Suppressor macrophage treated with lipopolysaccharide for 4 hours (primary cell): ENCODE data around the gene TRAPPC12.

Experiments
- DNase-seq: peaks from one replicate; pipeline ENCODE4 v3.0.0-alpha.2; 2020

TRAPPC12 gene

DNA sequence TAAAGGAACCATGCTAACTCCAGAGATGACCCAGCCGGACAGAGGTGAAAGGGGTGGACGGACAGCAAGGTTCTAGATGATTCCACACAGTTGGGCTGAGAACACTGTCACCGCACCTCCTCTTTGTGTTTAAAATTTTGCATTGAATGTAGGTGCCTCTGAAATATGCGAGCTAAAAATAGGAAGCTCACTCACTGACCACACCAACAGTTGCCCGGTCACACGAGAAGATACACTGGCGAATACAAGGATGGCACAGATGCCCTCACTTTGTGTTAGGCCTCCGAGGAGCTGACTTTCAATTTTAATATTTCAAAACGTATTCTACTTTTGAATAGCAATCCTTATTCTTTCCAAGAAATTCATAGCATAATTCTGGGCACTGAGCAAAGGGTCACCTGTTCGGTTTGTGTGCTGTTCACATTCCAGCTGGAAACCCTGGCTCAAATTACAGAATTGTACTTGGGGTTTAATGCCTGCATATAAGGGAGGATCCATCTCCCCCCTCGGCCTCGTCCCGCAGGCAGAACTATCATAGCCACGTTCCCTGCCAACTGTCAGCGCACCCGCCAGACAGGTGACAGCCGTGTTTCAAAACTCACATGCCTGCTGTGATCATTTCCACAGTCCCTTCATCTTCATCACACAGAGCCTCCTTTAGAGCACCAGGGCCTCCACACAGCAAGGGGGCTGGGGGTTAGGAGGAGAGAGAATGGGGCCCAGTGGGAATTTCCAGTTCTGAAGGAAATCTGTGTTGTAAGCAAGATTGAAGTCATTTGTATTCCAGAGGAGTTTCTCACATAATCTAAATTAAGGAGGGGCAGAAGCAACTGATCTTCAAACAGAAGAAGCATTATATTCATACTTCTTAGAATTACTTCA is 91.6 kb downstream of the TRAPPC12 start:
- no peak for DNase-seq

GRCh38 chr2:3472296-3472695 is 92.8 kb downstream of the TRAPPC12 start:
- no peak for DNase-seq

- DNase-seq, result no peak
These were observed 93.5 kb downstream of the TRAPPC12 start for GRCh38 chr2:3472966-3473365.

DNA sequence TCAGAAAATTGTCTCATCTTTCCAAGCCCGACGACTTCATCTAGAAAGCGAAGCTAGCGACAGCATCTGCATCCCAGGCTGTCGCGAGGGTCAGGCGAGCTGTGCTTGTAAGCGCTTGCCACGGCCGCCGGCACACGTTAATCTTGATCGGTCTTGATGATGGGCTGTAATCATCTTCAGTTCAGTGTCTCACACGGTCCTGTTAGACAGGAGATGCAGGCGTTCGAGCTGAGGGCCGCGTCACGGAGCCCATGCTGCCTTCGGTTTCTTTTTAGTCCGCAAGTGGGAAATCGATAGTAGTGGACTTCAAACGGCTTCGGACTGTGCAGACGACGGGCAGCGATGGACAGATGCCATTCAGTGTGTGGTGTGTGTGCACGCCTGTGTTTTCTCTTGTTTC is 96.3 kb downstream of the TRAPPC12 start:
- no peak for DNase-seq

DNA sequence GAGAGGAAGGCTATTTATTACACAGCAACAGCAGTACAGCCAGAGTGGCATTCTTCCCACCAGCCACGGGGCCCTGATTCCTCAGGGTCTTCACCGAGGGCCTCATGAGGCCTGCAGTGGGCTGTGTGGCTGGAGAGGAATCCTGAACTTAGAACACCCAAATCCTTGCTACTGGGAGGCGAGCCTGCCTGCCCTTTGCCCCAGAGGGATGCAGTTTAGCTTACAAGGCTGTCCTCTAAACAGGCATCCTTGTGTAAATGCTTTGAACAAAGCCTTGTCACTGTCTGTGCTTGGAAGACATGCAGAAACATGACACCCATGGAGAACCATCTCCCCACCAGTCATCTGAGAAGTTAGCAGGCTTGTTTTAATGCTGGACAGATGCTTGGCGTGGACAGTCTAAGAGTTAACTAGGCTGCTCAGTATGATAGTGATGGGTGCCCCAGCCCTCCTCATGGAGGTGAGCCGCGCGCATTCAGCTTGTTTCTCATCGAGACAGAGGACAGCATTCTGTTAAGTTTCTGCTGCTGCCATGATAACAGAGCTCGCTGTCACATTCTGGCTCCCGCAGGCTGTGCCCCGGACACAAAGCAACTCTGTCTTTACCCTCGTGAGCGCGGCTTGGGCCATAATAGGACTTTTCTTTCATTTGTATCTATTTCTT is 97.0 kb downstream of the TRAPPC12 start:
- no peak for DNase-seq

- DNase-seq, result no peak
These were observed 97.5 kb downstream of the TRAPPC12 start for GRCh38 chr2:3476985-3477327.

DNA sequence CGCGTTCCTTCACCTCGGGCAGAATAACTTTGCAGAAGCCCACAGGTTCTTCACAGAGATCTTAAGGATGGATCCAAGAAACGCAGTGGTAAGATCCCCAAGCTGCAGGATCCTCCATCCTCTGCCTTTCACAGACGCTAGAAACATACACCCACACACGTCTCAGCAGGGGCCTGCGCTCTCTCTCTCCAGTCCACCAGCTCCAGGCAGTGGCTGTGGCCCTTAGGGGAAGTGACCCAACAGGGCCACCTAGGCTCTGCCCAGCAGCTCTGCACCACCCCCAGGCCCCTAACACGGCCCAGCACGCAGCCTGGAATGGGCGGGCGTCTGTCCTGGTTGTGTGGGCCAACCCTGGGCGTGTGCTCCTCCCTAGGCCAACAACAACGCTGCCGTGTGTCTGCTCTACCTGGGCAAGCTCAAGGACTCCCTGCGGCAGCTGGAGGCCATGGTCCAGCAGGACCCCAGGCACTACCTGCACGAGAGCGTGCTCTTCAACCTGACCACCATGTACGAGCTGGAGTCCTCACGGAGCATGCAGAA is 99.4 kb downstream of the TRAPPC12 start:
- no peak for DNase-seq

DNA sequence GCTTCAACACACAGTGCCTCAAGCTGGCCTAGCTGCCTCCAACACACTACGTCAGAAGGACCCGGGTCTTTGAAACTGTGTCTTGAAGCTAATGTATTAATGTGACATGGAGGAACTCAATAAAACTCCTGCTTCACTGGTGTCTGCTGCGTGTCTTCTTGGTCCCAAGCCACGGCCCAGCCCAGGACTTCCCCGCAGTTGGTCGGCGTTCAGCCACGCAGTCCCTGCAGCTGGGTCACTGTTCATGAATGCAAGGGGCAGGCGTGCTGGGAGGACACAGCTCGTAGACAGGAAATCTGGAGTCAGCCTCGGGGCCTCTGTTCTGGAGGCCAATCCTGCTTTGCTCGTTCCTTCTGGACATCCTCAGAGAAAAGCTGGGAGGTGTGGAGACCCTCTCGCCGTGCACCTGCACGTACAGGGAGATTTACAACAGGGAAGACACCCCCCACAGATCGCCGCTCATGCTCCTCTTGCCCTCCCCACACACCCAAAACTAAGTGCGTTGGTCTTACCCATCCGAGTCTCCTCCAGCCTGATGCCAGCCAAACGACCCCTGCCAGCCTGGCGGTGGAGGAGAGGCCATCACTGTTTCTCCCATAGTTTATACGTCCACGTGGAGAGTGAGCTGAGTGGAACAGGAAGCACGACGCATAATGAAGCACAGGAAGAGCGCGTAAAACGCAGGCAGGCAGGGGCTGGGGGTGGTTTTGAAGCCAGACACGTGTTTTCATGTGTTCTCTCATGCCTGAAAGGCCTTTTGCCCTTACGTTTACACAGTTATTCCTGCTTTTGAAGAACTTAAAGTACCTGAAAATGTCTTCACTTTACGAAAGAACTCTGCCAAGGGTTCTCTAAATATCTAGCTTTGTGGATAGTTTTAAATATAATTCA is 100.2 kb downstream of the TRAPPC12 start:
- DNase-seq, result no peak

DNA sequence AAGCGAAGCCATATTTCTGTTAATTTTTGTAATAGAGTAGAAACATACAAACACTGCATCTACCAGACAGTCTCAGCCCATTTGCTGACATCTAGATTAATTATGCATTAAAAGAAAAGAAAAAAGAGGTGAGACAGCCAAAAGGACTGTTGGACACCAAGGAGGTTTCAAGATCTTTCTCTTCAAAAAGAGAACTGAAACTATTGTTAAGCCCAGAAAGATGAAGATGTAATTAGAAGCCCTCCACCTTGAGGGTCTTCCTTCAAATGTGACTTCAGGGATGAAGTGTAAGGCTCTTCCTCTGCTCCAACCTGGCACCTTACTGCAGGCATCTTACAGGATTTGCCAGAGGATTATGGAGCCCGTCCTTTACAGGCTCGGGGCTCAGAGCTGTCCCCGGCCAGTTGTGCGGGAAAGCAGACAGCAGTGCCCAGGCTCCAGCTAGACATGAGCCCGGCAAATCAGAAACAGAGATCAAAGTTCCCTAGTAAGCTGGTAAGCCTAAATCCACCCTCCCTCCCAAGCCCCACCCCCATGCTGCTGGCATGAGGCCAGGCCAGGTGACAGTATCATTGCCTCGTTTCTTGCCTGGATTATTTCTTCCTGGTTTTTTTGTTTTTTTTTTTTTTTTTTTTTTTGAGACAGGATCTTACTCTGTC is 101.0 kb downstream of the TRAPPC12 start:
- DNase-seq, result no peak

DNA sequence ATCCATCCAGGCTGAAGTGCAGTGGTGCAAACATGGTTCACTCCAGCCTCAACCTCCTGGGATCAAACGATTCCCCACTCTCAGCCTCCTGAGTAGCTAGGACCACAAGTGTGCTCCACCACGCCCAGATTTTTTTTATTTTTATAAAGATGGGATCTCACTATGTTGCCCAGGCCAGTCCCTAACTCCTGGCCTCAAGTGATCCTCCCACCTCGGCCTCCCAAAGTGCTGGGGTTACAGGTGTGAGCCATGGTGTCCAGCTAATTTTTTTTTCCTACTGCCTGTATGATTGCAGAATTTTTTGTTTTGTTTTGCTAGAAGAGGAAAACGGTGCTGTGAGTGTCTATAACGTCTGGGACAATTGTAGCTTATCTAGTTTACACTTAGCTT is 101.5 kb downstream of the TRAPPC12 start:
- DNase-seq, result no peak

GRCh38 chr2:3481736-3482362 is 102.4 kb downstream of the TRAPPC12 start:
- DNase-seq, result no peak

- DNase-seq, result no peak
These were observed 102.9 kb downstream of the TRAPPC12 start for GRCh38 chr2:3482363-3482821.

DNA sequence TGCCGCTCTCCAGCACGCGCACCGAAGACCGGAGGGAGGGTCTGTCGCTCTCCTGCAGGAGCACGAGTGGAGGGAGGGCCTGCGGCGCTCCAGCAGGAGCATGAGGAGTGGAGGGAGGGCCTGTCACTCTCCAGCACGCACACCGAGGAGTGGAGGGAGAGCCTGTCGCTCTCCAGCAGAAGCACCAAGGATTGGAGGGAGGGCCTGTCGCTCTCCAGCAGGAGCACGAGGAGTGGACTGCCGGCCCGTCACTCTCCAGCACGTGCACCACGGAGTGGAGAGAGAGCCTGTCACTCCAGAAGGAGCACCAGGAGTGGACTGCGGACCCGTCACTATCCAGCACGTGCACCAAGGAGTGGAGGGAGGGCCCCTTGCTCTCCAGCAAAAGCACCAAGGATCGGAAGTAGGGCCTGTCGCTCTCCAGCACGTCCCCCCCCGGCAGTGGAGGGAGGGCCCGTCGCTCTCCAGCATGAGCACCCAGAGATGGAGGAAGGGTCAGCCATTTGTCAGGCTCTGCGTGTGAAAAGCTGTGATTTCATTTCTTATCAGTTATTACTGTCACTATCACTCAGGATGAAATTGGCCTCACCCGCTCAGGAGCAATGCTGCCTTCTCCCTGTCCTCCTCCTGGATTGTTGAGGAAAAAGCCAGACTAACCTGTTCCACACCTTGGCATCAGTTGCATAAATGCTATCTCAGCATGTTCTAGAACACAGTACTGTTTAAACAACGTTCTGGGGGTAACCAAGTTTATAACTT is 103.9 kb downstream of the TRAPPC12 start:
- DNase-seq, result no peak

GRCh38 chr2:3483986-3484960 is 104.8 kb downstream of the TRAPPC12 start:
- no peak for DNase-seq

- no peak for DNase-seq
These were observed 105.7 kb downstream of the TRAPPC12 start for GRCh38 chr2:3485166-3485565.

DNA sequence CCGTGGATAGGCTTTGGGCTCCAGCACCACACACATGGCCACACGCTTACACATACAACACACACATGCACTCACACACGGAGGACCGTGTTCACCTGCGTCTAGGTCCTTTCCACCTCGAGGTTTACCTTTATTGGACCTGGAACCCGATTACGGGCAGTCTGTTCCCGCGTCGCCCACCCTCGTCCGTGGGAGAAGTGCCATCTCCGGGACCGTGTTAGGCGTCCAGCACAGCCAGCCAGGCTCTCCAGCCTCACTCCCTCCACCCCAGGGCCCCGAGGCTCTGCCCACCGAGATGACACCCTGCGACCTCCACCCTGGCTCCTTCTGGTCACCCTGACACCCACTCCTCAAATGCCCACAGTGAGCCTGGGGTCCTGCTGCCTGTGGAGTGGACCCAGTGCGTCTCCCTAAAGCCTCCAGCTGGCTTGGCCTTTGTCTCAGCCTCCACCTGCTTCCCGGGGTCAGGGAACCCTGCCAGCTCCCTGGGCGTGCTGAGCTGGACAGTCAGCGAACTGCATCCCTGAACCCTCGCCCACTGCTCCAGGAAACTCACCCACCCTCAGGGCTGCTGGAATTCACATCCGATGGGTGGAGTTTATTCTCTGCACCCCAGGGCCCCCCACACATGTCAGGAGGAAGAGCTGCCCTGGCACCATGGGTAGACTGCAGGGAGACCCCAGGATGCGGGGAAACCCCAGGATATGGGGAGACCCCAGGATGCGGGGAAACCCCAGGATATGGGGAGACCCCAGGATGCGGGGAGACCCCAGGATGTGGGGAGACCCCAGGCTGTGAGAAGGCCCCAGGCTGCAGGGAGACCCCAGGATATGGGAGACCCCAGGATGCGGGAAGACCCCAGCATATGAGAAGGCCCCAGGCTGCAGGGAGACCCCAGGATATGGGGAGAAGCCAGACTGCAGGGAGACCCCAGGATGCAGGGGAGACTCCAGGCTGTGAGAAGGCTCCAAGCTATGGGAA is 106.8 kb downstream of the TRAPPC12 start:
- DNase-seq, result no peak

DNA sequence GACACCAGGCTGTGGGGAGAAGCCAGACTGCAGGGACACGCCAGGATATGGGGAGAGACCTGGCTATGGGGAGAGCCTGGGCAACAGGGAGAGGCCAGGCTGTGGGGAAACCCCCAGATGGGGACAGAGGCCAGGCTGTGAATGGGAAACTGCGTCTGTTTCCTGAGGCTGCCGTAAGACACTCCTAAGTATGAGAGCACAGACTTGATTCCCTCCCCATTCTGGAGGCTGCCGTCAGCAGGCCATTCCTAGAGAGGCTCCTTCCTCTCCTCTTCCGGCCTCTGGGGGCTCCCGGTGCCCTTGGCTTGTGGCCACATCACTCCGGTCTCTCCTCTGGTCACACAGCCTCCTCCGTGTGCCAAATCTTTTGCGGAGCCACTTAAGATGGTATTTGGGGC is 107.5 kb downstream of the TRAPPC12 start:
- no peak for DNase-seq

DNA sequence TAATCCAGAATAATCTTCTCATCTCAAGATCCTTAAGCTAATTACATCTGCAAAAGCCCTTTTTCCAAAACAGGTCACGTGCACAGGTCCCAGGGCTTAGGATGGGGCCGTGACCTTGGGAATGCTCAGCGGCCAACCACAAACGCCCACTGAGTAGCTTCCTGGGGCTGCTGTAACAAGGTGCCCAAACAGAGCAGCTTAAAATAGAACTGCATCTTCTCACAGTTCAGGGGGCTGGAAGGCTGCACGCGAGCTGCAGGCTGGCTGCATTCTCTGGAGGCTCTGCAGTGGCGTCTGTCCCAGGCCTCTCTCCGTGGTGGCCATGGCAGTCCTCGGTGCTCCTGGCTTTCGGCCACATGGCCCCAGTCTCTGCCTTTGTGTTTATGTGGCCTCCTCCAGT is 107.9 kb downstream of the TRAPPC12 start:
- DNase-seq, result no peak

DNA sequence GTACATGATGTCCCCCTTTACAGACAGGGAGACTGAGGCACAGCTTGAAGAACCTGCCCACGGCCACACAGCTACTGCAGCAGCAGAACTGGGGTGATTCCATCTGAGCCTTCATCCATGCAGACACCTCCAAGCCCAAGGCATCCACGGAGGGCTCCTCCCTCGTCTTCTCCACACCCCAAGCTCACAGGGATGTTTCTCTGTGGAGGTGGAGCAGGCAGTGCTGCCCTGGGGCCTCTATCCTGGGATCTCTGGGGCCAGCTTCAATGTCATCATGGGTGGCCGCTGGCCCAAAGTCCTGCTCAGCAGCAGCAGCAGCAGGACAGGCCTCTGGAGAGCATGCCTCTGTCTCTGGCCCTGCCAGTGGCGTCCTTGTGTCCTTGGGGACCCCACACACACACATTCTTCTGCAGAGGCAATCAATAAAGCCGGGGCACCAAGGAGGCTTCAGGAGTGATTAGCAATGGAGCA is 108.6 kb downstream of the TRAPPC12 start:
- no peak for DNase-seq
